Smooth muscle cell (in vitro differentiated cells): ENCODE results near the gene FAM13C. TPM values are rescaled to one million over a fixed set of nuclear protein-coding genes. Genes with fewer than 3 reads are reported as not detected.

Experiments
- DNase-seq: peaks from one replicate; lab custom pipeline; 2025; ENCODE audit not compliant: unreplicated experiment; lab: John Stamatoyannopoulos, UW
- H2AFZ ChIP-seq: fragments of 200-600 bp; sonication (generic); 2 replicates; pipeline ENCODE4 v1.6.0; 2016; ENCODE audit warnings: antibody characterized with exemption, low read depth, mild to moderate bottlenecking
- H3F3A ChIP-seq: fragments of 200-600 bp; sonication (generic); 2 replicates; pipeline ENCODE4 v1.6.0; 2017; ENCODE audit warnings: antibody characterized with exemption, low read depth
- H3K27ac ChIP-seq: fragments of 200-600 bp; sonication (generic); 2 replicates; pipeline ENCODE4 v1.5.1; 2016; ENCODE audit warnings: low read depth, mild to moderate bottlenecking
- H3K27me3 ChIP-seq: fragments of 200-600 bp; sonication (generic); 2 replicates; pipeline ENCODE4 v1.6.1; 2016; ENCODE audit warnings: low read depth, mild to moderate bottlenecking
- H3K36me3 ChIP-seq: fragments of 200-600 bp; sonication (generic); 2 replicates; pipeline ENCODE4 v1.5.1; 2016; ENCODE audit warnings: low read depth
- H3K4me1 ChIP-seq: fragments of 200-600 bp; sonication (generic); 2 replicates; pipeline ENCODE4 v1.5.1; 2016; ENCODE audit warnings: low read depth
- H3K4me2 ChIP-seq: fragments of 200-600 bp; sonication (generic); 2 replicates; pipeline ENCODE4 v1.6.0; 2016; ENCODE audit warnings: mild to moderate bottlenecking
- H3K4me3 ChIP-seq: fragments of 200-600 bp; sonication (generic); 2 replicates; pipeline ENCODE4 v1.5.1; 2016; ENCODE audit warnings: mild to moderate bottlenecking
- H3K79me2 ChIP-seq: fragments of 200-600 bp; sonication (generic); 2 replicates; pipeline ENCODE4 v1.6.0; 2016; ENCODE audit warnings: low read depth, mild to moderate bottlenecking
- H3K9ac ChIP-seq: fragments of 200-600 bp; sonication (generic); 2 replicates; pipeline ENCODE4 v1.6.0; 2016; ENCODE audit warnings: low read depth
- H3K9me3 ChIP-seq: fragments of 200-600 bp; sonication (generic); replicated peaks from 2 replicates; pipeline ENCODE4 v1.5.1; 2016; ENCODE audit warnings: low read depth
- H4K20me1 ChIP-seq: fragments of 200-600 bp; sonication (generic); 2 replicates; pipeline ENCODE4 v1.6.0; 2016; ENCODE audit warnings: low read depth
- CTCF ChIP-seq: fragments of 200-600 bp; sonication (generic); IDR thresholded peaks from 2 replicates; pipeline ENCODE4 v1.5.1; 2017; ENCODE audit warnings: borderline replicate concordance, mild to moderate bottlenecking, antibody characterized with exemption; ENCODE audit not compliant: insufficient read depth, poor library complexity, severe bottlenecking
- WGBS: methylation state at CpG from one replicate; pipeline ENCODE4 v1.1.7; 2016; ENCODE audit warnings: low lambda C conversion rate; 5-methylcytosine and 5-hydroxymethylcytosine counted together
- polyA plus RNA-seq: library from polyadenylated mRNA; unstranded; fragments of >200 nt; fragmentation: Nextera tagmentation; extraction: Ambion mirVana; gene quantifications from 2 replicates; pipeline ENCODE4 v1.2.1, GENCODE V29; 2016
- total RNA-seq: library from RNA; depleted of rRNA; stranded (reverse); fragments of >200 nt; gene quantifications from 2 replicates; pipeline ENCODE4 v1.2.3, GENCODE V29; 2014

The FAM13C gene
- total and polyA plus RNA-seq, 2 experiments from 2014 or later: not detected

- Histone ChIP-seq H3K36me3 (no peaks in the 10 kb centered on the region), H3K27ac (no peak overlapping the region), H4K20me1 (no peaks in the 10 kb centered on the region), H3K9me3 (no peaks in the 10 kb centered on the region), H3K4me3 (no peak overlapping the region), H3K27me3 (no peaks in the 10 kb centered on the region), H3K9ac (no peak overlapping the region), H2AFZ (no peak overlapping the region), H3K4me1 (no peaks in the 10 kb centered on the region), H3K4me2 (peak overlapping the region; percentile 4), H3K79me2 (no peaks in the 10 kb centered on the region), H3F3A (no peaks in the 10 kb centered on the region)
- TF ChIP-seq CTCF: no peak
- DNase-seq: no peak
Measured at GRCh38 chr10:59325116-59325515, 37.2 kb downstream of the FAM13C start.

GRCh38 chr10:59324597-59324996 lies 37.8 kb downstream of the FAM13C start:
- Histone ChIP-seq H3K9ac (no peak overlapping the region), H3K4me1 (no peaks in the 10 kb centered on the region), H3K27me3 (no peaks in the 10 kb centered on the region), H4K20me1 (no peaks in the 10 kb centered on the region), H3K4me3 (no peak overlapping the region), H3K4me2 (peak overlapping the region; percentile 4), H3K9me3 (no peaks in the 10 kb centered on the region), H3K36me3 (no peaks in the 10 kb centered on the region), H3K27ac (no peak overlapping the region), H3K79me2 (no peaks in the 10 kb centered on the region), H3F3A (no peaks in the 10 kb centered on the region), H2AFZ (no peak overlapping the region)
- TF ChIP-seq CTCF: no peak
- no peak for DNase-seq

GRCh38 chr10:59323831-59324401 lies 38.4 kb downstream of the FAM13C start:
- Histone ChIP-seq H3K36me3 (no peaks in the 10 kb centered on the region), H3K9ac (no peak overlapping the region), H3K4me3 (no peak overlapping the region), H3K79me2 (no peaks in the 10 kb centered on the region), H3F3A (no peaks in the 10 kb centered on the region), H3K4me1 (peaks cover 6% of the 10 kb centered on the region), H4K20me1 (no peaks in the 10 kb centered on the region), H3K4me2 (no peak overlapping the region), H3K9me3 (no peaks in the 10 kb centered on the region), H3K27ac (no peak overlapping the region), H3K27me3 (no peaks in the 10 kb centered on the region), H2AFZ (no peak overlapping the region)
- 96% methylated on average over 2 of the region's 2 CpGs for WGBS
- no peak for DNase-seq
- TF ChIP-seq CTCF: no peak

- H3K27ac ChIP-seq: no peak overlapping the region
- no peak for DNase-seq
- no peak for TF ChIP-seq CTCF
- H4K20me1 ChIP-seq: no peaks in the 10 kb centered on the region
- H2AFZ ChIP-seq: no peak overlapping the region
- H3K4me3 ChIP-seq: no peak overlapping the region
- H3K36me3 ChIP-seq: no peaks in the 10 kb centered on the region
- no peaks in the 10 kb centered on the region for H3K79me2 ChIP-seq
- no peak overlapping the region for H3K9ac ChIP-seq
- peaks cover 8% of the 10 kb centered on the region for H3K4me1 ChIP-seq
- 71% methylated on average over 2 of the region's 2 CpGs for WGBS
- no peaks in the 10 kb centered on the region for H3F3A ChIP-seq
- H3K9me3 ChIP-seq: no peaks in the 10 kb centered on the region
- no peak overlapping the region for H3K4me2 ChIP-seq
- H3K27me3 ChIP-seq: no peaks in the 10 kb centered on the region
Measured at GRCh38 chr10:59323036-59323459, 39.3 kb downstream of the FAM13C start.
